NK-92 treated with Interleukin-12 subunit alpha and Interleukin-12 subunit beta, amount 100 ng/mL, for 24 hours (cell line): Measurements from ENCODE around the gene SCT.
A peak's percentile ranks its signal among the peaks of the same experiment; 100 is the strongest.

Source experiments
- DNase-seq: peaks from one replicate; lab custom pipeline; 2025; lab: John Stamatoyannopoulos, UW

Gene SCT

DNA sequence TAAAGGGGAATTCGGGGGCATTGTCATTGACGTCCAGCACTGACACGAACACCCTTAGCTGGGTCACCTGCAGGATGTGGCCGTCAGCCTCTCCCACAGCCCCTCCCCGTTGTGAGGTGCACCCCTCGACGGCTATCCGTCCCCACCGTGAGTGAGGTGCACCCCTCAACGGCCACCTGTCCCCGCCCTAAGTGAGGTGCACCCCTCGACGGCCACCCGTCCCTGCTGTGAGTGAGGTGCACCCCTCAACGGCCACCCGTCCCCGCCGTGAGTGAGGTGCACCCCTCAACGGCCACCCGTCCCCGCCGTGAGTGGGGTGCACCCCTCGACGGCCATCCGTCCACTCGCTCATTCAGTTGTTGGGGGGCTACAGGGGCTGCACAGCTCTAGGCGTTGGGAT is 5.1 kb downstream of the SCT start:
- no peak for DNase-seq

DNA sequence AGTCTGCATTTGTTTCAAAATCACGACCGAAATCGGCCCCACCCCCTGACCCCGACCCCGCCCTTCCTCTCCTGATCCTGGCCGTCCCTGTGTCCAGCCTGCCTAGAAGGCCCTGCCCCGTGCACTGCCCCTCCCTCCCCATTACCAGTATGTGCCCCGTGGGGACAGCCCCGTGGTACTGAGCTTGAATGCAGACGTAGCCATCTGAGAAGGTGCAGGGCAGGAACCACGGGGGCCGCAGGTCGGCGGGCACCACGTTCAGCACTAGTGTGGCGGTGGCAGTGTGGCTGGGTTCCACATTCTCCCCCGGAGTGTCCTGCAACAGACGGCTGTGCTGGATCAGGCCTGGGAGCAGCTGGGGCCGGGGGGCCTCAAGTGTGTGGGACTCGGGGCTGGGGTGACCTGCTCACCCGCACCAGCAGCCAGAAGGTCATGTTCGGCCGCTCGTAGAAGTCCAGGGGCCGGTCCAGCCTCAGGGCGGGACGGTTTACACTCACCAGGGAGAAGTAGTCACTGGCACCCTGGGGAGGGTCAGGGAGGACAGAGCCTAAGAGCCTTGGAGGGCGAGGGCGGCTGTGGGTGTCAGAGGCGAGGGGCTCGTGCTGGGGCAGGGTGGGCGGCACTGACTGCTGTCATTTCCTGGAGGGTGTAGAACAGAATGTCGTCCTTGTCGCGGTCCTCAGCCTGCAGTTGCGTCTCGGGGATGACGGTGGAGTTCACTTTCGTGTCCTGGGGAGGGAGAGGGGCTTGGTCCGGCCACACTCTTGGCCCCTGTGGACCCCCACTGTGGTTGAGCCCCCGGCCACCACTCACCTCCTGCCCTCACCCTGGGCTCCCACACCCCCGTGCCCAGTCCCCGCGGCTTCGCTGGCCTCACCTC is 5.8 kb downstream of the SCT start:
- no peak for DNase-seq

DNA sequence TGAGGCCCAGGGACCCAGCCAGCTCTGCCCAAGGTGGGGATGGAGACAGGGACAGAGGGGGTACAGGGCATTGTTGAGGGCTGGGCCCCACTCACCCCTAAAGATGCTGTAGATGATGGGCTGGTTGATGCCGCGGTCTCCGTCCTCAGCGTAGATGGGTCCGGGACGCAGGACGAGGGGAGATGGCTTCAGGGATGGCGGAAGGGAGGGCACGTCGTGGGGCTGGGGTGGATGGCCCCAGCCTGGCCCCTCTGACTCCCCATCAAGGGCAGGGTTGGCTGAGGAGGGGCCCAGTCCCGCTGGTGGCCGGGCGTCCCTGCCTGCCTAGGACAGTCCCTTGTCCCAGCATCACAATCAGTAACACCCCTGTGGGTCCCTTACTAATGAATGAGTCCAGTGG is 6.8 kb downstream of the SCT start:
- DNase-seq, result no peak

DNA sequence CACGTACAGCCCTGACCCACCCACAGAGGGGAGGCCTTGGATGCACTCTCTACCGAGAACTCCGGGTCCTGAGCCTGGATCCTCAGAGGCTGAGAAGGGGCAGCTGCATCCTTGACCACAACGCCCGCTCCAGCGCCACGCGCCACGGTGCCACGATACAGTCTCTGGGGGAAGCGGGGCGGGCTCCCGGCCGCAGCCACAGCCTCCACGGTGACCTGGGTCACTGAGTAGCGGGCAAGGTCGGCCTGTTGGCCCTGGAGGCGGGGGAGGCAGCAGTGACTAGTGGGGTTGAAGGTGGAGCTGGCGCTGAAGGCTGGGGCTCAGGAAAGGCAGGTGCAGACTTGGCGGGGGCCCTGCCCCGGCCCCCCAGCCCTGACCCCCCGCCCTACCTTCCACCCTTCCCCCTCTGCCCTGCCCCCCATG is 7.3 kb downstream of the SCT start:
- no peak for DNase-seq

DNA sequence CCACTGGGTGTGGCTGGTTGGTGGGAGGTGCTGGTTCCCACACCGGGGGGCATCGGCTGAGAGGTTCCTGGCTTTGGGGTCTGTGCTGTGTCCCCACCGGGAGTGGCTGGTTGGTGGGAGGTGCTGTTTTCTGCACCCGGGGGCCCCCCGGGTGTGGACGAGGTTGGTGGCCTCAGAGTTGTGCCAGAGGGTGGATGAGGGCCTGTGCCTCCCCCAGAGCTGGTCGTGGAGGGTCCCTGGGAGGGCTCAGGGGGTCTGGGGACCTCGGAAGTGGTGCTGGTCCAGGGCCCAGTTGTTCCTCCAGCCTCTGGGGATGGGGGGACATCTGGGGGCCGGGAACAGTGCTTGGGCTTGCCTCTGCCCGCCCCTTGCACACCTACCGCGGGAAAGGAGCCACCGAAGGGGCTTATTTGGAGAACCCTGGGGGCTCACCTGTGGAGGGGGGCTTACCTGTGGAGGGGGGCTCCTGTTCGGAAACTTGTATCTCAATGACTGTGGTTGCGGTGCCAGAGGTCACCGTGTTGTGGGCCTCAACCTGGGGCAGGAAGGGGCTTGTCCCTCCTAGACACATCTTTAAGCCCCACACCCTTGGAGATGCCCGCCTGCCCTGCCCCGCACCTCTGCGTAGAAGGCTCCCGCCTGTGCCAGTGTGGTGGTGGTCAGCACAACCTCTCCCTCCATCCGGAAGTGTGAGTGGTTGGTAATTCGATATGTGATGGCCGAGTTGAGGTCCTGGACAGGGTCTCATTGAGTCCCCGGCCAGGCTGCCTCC is 7.9 kb downstream of the SCT start:
- DNase-seq, result no peak

DNA sequence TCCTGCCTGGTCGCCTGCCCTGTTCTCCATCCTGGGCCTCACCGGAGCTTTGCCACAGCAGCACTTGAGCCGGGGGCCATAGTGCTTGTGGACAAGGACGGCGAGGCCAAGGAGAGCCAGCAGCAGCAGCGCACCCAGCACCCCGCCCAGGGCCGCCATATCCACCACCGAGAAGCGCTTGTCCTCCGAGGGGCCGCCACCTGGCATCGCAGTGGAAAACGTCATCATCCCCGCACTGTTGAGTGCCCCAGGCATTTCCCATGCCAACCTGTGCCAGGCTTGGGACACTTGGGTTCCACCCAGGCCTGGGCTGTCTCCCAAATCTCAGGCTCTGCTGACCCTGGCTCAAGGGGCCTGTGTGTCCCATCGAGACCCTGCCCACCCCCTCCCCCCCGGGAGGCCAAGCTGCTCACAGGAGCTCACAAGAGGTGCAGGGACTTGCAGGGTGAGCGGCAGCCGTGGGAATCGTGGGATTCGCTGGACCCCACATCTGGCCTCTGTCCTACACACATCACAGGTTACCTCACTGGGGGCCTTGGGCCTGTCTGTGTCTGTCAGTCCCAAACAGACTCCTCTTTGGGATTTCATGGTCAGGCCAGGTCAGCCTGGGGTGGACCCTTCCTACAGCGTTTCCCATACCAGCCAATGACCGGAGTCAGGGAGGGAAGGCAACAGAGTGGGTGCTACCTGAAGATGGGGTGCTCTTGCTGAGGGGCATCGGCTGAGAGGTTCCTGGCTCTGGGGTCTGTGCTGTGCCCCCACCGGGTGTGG is 8.9 kb downstream of the SCT start:
- no peak for DNase-seq

DNA sequence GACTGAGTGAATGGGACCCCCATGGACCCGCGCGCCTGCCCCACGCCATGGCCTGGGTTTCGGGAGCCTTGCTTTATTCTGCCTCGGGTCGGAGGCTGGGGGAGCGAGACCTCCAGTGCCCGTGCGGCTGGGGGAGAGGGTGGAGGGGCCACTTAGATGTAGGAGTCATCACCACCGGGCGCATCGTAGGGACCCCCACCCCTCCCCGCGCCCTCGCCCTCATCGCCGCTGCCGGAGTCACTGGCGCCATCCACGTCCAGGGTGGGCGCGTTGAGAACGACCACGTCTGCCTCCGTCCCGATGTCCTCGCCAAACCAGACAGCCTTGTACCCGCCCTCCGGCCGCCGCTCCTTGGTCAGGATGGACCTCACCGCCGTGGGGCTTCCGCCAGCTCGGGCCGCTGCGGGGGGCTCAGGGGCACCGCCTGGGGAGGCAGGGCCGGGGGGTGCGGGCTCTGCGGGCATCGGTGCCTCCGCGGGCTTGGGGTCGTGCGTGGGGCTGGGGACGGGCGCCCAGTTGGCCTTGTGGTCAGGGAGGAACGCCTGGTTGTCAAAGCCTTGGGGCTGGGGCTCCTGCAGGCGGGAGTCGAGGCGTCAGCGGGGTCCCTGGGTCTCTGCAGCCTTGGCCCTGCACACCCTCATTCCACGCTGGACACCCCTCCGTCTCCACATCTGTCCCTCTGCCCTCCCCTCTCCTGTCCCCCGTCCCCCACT is 9.6 kb downstream of the SCT start:
- no peak for DNase-seq

DNA sequence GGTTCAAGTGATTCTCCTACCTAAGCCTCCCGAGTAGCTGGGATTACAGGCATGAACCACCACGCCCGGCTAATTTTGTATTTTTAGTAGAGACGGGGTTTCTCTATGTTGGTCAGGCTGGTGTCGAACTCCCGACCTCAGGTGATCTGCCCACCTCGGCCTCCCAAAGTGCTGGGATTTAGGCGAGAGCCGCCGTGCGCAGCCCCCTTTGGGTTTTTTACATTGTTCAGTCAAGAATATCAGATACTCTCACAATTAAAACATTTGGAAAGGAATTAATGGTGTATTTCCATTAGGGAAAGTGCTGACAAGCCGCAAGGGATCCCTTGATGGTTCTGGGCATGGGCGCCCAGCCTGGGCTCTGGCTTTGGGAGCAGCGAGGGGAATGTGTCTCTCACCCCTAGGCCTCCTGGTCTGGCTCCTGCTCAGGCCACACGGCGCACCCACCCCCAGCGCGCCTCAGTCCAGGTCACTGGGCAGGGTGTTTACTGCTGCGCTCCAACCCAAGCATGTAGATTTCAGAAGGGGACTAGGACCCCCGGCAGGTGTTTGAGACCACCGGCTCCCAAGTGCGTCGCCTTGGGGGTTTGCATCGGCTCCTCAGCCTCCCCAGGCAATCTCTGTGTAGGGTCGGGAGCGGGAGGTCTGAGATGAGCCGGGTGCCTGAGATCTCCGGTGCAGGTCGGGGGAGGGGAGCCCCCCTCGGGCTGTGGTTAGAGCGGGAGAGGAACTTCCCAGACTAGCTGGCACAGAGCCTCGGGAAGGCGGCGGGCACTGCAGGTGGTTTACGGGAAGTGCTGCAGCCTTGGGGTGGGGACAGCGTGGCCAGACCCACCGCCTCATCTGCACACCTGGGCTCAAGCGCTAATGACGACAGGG is 10.4 kb downstream of the SCT start:
- DNase-seq, result no peak

DNA sequence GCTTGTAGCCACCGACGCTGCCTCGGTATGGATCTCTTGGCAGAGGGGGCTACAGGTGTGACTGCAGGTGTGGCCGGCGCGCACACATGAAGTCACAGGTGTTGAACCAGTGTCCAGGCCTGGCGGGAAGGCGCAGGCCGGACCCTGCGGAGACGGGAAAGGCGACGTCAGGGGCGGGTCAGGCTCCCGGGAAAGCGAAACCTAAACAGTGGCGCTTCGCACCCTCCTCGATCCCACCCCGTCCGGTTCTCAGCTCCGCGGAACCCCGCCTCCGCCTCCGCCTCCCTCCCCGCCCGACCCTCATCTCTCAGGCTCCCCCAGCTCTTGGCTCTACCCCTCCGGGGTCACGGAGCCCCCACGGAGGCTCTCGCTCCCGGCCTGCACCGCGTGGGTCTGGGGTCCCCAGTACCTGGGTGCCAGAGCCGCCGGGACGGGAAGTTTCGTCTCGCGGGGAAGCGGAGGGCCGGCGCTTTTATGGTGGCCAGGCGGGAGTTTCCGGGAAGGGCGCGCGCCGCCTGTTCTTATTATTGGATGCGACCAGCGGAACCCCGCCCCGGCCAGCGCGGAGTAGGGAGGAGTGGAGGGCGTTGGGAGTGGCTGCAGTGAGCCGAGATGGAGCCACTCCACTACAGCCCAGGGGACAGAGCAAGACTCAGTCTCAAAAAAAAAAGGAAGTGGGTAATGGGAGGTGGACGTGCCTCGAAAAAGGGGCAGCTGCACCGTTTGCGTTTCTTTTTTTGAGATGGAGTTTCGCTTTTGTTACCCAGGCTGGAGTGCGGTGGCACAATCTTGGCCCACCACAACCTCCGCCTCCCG is 11.3 kb downstream of the SCT start, which contains the start of gene IRF7:
TSS of gene IRF7 (minus strand) at position 447 of the 816 bp plus-strand sequence. CDS start 586 bp downstream, outside the sequence.
- peak; percentile 83 for DNase-seq

DNA sequence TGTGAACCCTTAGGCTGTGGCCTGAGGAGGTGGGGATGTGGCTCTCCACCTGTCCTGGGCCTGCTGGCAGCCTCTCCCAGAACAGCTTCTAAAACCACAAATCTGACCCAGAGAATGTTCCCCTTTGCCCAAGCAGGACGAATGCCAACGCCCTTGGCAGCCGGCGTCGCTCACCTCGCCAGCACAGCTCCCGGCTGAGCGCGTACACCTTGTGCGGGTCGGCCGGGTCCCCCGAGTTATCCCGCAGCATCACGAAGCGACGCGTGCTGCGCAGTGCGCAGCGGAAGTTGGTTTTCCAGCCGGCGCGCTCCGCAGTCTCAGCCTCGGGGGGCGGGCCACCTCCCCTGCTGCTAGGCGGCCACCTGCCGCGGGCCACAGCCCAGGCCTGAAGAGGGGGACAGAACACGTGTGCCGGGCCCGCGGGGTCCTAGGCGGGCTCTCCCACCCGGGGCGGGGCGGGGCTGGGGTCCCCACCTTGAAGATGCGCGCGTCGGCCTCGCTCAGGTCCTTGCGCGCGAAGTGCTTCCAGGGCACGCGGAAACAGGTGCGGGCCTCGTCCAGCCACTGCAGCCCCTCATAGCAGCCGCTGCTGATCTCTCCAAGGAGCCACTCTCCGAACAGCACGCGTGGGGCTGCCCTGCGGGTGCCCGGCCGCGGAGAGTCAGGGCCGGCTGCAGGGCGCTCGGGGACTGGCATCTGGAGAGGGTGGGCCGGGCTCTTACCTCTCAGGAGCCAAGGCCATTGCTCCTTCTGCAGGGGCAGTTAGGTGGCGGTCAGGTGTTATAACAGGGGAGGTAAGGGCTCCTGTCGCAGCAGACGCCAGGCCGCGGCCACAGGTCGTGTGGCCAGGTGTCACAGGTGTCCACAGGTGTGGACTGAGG is 12.1 kb downstream of the SCT start:
- no peak for DNase-seq

DNA sequence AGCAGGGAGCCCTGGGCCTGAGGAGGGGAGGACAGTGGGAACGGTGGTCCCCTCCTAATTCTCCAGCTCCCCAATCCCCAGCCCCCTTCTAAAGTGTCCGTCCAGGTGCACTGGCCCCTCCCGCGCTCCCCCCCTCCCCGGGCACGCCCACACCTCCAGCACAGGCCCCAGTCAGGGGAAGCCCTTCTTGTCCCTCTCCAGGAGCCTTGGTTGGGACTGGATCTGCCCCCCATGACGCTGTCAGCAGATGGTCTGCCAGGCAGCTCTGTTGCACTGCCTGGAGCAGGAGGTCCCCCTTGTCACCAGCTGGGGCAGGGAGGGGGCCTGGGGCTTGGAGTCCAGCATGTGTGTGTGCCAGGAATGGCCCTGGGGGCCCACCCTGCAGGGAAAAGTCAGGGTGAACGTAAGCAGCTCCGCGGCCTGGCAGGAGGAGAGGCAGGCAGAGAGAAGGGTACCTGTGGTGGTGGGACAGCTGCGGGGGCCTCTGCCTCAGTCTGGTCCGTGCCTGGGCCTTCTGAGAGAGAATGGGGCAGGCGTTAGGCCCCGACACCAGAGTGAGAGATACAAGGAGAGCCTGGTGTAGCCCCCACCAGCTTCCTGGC is 12.9 kb downstream of the SCT start:
- no peak for DNase-seq

DNA sequence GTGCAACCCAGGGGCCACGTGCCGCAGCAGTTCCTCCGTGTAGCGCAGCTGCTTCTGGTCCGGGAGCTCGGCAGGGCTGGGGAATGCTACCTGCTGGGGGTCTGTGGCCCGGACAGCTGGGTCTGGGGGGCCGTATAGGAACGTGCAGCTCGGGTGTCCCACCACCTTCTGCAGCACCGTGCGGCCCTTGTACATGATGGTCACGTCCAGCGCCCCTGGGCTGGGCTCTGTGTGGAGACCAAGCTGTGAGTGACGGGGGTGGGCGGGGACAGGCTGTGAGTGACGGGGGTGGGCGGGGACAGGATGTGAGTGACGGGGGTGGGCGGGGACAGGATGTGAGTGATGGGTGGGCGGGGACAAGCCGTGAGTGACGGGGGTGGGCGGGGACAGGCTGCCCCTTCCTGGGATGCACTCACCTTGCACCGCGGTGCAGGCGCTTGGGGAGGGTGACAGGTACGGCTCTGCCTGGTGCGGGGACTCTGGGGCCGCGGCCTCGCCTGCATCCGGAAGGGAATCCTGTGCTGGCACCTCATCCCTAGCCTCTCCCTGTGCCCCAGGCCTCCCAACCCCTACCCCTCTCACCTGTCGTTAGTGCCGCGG is 13.5 kb downstream of the SCT start:
- DNase-seq, result peak; percentile 52

DNA sequence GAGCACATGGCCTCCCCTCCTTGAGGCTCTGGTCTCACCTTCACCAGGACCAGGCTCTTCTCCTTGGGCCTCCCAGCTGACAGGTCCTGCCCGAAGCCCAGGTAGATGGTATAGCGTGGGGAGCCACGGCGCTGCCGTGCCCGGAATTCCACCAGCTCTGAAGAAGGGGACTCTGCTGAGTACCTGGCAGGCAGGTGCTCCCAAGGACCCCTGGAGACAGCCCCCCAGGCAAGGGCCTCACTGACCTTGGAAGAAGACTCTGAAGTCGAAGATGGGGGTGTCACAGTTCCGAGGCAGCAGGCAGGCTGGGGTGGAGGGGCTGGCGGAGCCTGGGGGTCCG is 14.1 kb downstream of the SCT start:
- DNase-seq, result no peak

DNA sequence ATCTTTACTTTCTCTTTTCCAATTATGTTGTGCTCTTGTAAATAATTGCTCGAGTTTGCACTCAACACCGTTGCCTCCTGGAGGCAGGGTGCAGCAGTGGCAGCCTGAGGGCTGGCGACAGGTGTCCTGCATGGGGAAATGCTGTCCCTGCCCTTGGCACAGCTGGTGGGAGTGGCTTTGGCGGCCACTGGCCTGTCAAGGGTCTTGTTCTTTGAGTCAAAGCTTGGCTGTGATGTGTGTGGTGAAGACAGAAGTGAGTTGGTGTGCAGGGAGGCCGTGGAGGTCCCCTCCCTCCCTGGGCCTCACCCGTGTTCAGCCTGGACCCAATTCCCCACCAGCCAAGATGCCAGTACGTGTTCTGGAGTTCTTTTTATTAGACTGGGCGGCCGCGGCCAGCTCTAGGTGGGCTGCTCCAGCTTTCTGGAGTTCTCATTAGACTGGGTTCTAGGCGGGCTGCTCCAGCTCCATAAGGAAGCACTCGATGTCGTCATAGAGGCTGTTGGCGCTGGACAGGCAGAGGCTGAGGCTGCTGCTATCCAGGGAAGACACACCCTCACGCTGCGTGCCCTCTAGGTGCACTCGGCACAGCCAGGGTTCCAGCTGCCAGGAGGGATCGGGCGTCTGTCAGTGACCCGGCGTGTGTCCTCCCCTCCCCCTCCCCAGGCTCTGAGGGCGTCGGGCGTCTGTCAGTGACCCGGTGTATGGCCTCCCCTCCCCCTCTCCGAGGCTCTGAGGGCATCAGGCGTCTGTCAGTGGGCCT is 14.6 kb downstream of the SCT start:
- no peak for DNase-seq

DNA sequence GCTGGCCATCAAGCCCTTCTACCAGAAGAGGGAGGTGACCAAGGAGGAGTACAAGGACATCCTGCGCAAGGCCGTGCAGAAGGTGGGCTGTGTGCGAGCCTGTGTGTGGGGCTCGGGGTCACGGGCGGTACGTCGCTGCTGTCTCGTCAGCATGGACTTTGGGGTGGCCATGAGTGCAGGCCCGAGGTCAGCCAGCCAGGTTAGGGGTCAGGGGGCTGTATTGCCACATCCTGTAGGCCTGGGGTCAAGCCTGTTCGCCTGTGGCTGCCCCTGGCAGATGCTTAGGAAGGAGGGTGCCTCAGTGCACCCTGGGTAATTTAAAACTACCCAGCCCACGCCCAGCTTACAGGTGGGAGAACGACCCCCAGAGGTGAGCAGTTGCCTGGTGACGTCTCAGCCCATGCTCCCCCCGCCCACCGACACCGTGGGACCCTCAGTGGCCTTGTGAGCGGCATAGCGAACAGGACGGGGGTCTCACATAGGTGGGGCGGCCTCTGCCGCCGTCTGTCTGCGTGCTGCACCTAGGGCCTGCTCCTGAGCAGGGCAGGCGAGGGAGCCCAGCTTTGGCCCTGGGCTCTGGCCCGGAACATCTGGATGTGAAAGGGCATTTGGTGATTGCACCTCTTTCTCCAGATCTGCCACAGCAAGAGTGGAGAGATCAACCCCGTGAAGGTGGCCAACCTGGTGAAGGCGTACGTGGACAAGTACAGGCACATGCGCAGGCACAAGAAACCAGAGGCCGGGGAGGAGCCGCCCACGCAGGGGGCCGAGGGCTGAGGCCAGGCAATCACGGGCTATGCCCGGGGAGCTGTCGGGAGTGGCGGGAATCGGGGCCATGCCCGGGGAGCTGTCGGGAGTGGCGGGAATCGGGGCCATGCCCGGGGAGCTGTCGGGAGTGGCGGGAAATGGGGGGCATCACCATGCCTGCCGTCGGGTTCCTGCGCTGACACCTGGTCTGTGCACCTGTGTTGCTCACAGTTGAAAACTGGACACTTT is 15.7 kb downstream of the SCT start:
- DNase-seq, result no peak

DNA sequence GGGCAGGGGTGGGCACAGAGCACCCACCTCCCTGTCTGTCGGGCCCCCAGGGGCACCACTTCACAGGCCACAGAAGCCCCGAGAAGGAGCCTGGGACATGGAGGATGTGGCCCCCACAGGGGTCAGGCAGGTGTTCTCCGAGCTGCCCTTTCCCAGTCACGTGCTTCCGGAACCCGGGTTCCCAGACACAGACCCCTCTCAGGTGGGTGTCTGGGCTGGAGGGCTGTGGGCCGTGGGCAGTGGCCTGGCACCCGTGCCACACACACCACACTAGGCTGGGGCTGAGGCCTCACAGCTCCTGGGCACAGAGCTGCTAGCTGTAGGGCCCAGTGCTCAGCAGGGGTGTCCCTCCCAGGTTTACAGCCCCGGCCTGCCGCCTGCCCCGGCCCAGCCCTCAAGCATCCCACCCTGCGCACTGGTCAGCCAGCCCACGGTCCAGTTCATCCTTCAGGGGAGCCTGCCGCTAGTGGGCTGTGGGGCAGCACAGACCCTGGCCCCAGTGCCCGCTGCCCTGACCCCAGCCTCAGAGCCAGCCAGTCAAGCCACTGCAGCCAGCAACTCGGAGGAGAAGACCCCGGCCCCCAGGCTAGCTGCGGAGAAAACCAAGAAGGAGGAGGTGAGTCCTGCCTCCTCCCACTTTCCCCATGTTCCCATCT is 16.7 kb downstream of the SCT start:
- no peak for DNase-seq
